ENCODE measurements around the gene ITGA6.

ITGA6 gene

GRCh38 chr2:172426635-172427255, 641 bp upstream of the ITGA6 start:
- no peak for DNase-seq (ENCODE audit: extremely low spot score)
- CTCF ChIA-PET = interaction anchor here (2.4 kb wide), 1 partner anchor 34 kb away, joined by 13 read pairs; no protein-coding TSS in a partner anchor
- POLR2A ChIA-PET = interaction anchor here (0.5 to 1.7 kb wide), 5 partner anchors 10 to 192 kb away, joined by 3 to 8 read pairs (median 4); no protein-coding TSS in a partner anchor
- TF ChIP-seq ARNT (IDR thresholded peaks at IDR 0.05) = no peak
- no peak for TF ChIP-seq SP1 (IDR thresholded peaks at IDR 0.05)
- TF ChIP-seq FOXK2 (IDR thresholded peaks at IDR 0.05) = no peak
- no peak for TF ChIP-seq LEF1 (IDR thresholded peaks at IDR 0.05; ENCODE audit: borderline replicate concordance)
- no peak for TF ChIP-seq TARDBP (IDR thresholded peaks at IDR 0.05)
- TF ChIP-seq FOXM1 (IDR thresholded peaks at IDR 0.05; ENCODE audit: borderline replicate concordance) = no peak
- TF ChIP-seq L3MBTL2 (conservative IDR thresholded peaks at IDR 0.05) = no peak

GRCh38 chr2:172427990-172428831, 825 bp downstream of the ITGA6 start:
- no peak for TF ChIP-seq BHLHE40 (IDR thresholded peaks at IDR 0.05; ENCODE audit: borderline replicate concordance)
- peak; percentile 77 for TF ChIP-seq ZNF384 (IDR thresholded peaks at IDR 0.05)
- TF ChIP-seq FOXM1 (IDR thresholded peaks at IDR 0.05; ENCODE audit: borderline replicate concordance) = no peak
- TF ChIP-seq PKNOX1 (IDR thresholded peaks at IDR 0.05) = peak; percentile 30; the same call in 1 of the 2 replicates
- peak; percentile 60; the same call in 1 of the 2 replicates for TF ChIP-seq L3MBTL2 (conservative IDR thresholded peaks at IDR 0.05)
- ChIA-PET POLR2A (interaction anchor here (0.6 to 1.7 kb wide), 2 partner anchors 11 to 79 kb away, joined by 3 to 5 read pairs; no protein-coding TSS in a partner anchor), CTCF (interaction anchor here (0.6 to 2.4 kb wide), 4 partner anchors 19 to 195 kb away, joined by 3 to 13 read pairs (median 3); no protein-coding TSS in a partner anchor)
- peak; percentile 49 for DNase-seq (ENCODE audit: extremely low spot score)

GRCh38 chr2:172428832-172429210, 1.4 kb downstream of the ITGA6 start:
- ChIA-PET POLR2A (interaction anchor here (3.5 kb wide), 1 partner anchor 13 kb away, joined by 17 read pairs; no protein-coding TSS in a partner anchor), CTCF (interaction anchor here (0.6 to 1.2 kb wide), 2 partner anchors 20 to 38 kb away, joined by 3 read pairs; no protein-coding TSS in a partner anchor)
- DNase-seq (ENCODE audit: extremely low spot score) = no peak
- TF ChIP-seq ARNT (IDR thresholded peaks at IDR 0.05) = no peak
- no peak for TF ChIP-seq PKNOX1 (IDR thresholded peaks at IDR 0.05)
- TF ChIP-seq ZNF384 (IDR thresholded peaks at IDR 0.05) = no peak

GRCh38 chr2:172429301-172429968, 2.0 kb downstream of the ITGA6 start:
- ChIA-PET CTCF (interaction anchor here (0.6 to 1.2 kb wide), 3 partner anchors 32 to 139 kb away, joined by 3 to 4 read pairs (median 3); no protein-coding TSS in a partner anchor), POLR2A (interaction anchor here (3.5 kb wide), 1 partner anchor 12 kb away, joined by 17 read pairs; no protein-coding TSS in a partner anchor)
- TF ChIP-seq ZNF384 (IDR thresholded peaks at IDR 0.05) (no peak), BHLHE40 (IDR thresholded peaks at IDR 0.05; ENCODE audit: borderline replicate concordance) (no peak), TARDBP (IDR thresholded peaks at IDR 0.05) (no peak), NFRKB (IDR thresholded peaks at IDR 0.05) (no peak), ARNT (IDR thresholded peaks at IDR 0.05) (no peak), ELF4 (IDR thresholded peaks at IDR 0.05) (no peak), SUZ12 (IDR thresholded peaks at IDR 0.05) (no peak), FOXK2 (IDR thresholded peaks at IDR 0.05) (no peak), SP1 (IDR thresholded peaks at IDR 0.05) (no peak), FOXA1 (IDR thresholded peaks at IDR 0.05) (no peak), PKNOX1 (IDR thresholded peaks at IDR 0.05) (no peak), CTBP1 (IDR thresholded peaks at IDR 0.05; ENCODE audit: borderline replicate concordance) (no peak), FOXM1 (IDR thresholded peaks at IDR 0.05; ENCODE audit: borderline replicate concordance) (no peak), HDGF (IDR thresholded peaks at IDR 0.05; ENCODE audit: borderline replicate concordance) (no peak), L3MBTL2 (conservative IDR thresholded peaks at IDR 0.05) (no peak), LEF1 (IDR thresholded peaks at IDR 0.05; ENCODE audit: borderline replicate concordance) (no peak)
- peak; percentile 10 for DNase-seq (ENCODE audit: extremely low spot score)

- no peak for DNase-seq (ENCODE audit: extremely low spot score)
- CTCF ChIA-PET = interaction anchor here (0.6 to 1.2 kb wide), 4 partner anchors 32 to 140 kb away, joined by 3 to 4 read pairs (median 3); no protein-coding TSS in a partner anchor
- POLR2A ChIA-PET = interaction anchor here (3.5 kb wide), 1 partner anchor 11 kb away, joined by 17 read pairs; no protein-coding TSS in a partner anchor
- TF ChIP-seq FOXK2 (IDR thresholded peaks at IDR 0.05) (no peak), TARDBP (IDR thresholded peaks at IDR 0.05) (no peak), ARNT (IDR thresholded peaks at IDR 0.05) (no peak), NFRKB (IDR thresholded peaks at IDR 0.05) (no peak), BHLHE40 (IDR thresholded peaks at IDR 0.05; ENCODE audit: borderline replicate concordance) (no peak), FOXA1 (IDR thresholded peaks at IDR 0.05) (no peak), SP1 (IDR thresholded peaks at IDR 0.05) (no peak), FOXM1 (IDR thresholded peaks at IDR 0.05; ENCODE audit: borderline replicate concordance) (no peak), CTBP1 (IDR thresholded peaks at IDR 0.05; ENCODE audit: borderline replicate concordance) (no peak), L3MBTL2 (conservative IDR thresholded peaks at IDR 0.05) (no peak), LEF1 (IDR thresholded peaks at IDR 0.05; ENCODE audit: borderline replicate concordance) (no peak), HDGF (IDR thresholded peaks at IDR 0.05; ENCODE audit: borderline replicate concordance) (no peak), PKNOX1 (IDR thresholded peaks at IDR 0.05) (no peak), ELF4 (IDR thresholded peaks at IDR 0.05) (no peak)
Measured at GRCh38 chr2:172430027-172430426, 2.6 kb downstream of the ITGA6 start.

Measured in HEK293T (cell line).